Measurements from ENCODE around the gene DOK6.

DNA sequence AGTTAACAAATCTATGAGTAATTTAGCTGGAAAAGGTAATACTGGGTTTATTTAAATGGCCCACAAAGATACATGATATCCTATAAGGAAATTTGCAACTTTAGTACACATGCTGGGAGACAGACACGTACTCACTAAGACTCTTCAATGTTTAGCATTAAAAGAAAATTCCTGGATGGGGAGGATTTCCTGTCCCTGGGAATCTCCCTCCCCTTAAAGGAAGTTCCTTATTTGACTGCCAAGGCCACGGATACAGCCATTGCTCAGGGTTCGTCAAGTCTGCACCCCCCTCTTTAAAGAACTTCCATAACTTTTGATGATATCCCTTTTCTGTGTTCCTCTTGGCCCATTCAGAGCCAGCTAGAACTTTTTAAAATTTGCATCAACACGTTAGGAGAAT is 279.4 kb downstream of the DOK6 start:
- TF ChIP-seq, protein P1, sequence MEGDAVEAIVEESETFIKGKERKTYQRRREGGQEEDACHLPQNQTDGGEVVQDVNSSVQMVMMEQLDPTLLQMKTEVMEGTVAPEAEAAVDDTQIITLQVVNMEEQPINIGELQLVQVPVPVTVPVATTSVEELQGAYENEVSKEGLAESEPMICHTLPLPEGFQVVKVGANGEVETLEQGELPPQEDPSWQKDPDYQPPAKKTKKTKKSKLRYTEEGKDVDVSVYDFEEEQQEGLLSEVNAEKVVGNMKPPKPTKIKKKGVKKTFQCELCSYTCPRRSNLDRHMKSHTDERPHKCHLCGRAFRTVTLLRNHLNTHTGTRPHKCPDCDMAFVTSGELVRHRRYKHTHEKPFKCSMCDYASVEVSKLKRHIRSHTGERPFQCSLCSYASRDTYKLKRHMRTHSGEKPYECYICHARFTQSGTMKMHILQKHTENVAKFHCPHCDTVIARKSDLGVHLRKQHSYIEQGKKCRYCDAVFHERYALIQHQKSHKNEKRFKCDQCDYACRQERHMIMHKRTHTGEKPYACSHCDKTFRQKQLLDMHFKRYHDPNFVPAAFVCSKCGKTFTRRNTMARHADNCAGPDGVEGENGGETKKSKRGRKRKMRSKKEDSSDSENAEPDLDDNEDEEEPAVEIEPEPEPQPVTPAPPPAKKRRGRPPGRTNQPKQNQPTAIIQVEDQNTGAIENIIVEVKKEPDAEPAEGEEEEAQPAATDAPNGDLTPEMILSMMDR (IDR thresholded peaks at IDR 0.05; ENCODE audit: low read depth, low read length) = no peak
- TF ChIP-seq EZH2phosphoT487 (IDR thresholded peaks at IDR 0.05; ENCODE audit: low read depth) = no peak

Measured in OCI-LY3 (cell line).